Mucosa of gallbladder (tissue), 1 donor: ENCODE measurements around the gene POLE. TPM values are rescaled to one million over a fixed set of nuclear protein-coding genes. Genes with fewer than 3 reads are reported as not detected.

ENCODE experiments used
- DNase-seq: peaks from one replicate; pipeline ENCODE4 v3.0.0-alpha.2; 2020; ENCODE audit warnings: low spot score
- total RNA-seq: library from RNA; stranded (reverse); gene quantifications from one replicate; pipeline ENCODE4 v1.2.1, GENCODE V29; 2021
- donor health status: DM: no; HTN: no; CAD: no.

POLE gene
- total RNA-seq, 1 donor from 2014 or later: 40.4 TPM

DNA sequence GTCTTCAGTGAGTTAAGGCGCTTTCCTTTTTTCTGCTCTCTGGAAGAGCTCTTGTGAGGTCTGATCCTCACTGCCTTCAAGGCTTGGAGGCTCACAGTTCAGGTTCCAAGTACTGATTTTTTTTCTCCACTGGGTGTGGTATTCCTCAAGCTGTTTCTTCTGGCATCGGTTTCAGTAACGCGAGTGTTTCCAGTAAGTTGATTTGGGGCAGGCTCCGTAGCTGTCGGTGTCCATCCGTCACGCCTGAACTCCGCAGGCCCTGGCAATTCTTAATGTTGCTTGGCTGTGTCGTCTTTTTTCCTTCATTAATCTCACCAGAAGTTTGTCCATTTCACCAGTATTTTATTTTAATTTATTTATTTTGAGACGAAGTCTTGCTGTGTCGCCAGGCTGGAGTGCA is 107.4 kb downstream of the POLE start:
- no peak for DNase-seq

DNA sequence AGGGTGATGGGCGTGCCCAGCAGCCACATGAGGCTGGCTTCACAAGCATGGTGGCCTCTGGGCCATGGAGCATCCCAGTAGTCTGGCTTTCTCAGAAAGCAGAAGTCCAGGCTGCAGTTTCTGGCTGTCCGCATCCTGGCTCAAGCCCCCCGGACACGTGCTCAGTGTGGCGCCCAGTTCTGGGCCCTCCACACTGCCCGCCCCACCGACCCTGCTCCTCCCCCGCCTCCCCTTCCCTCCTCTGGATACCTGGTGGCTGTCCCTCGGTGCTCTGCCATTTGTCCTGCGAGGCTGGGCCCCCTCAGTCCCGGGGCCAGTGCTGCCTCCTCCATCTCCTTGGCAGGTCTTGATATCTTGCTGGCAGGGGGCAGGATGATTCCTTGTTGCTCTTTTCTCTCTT is 108.3 kb downstream of the POLE start:
- no peak for DNase-seq

DNA sequence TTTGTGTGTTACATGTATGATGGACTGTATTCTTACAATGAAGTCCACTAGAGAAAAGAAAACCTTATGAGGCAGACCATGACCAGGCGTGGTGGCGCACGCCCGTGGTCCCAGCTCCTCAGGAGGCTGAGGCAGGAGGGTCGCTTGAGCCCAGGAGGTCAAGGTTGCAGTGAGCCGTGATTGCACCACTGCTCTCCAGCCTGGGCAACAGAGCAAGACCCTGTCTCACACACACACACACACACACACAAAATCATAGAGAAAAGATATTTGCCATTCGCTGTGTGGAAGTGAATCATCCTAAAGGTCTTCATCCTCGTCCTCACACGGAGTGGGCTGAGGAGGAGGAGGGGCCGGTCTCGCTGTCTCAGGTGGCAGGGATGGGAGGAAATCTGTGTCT is 109.0 kb downstream of the POLE start:
- DNase-seq: no peak

DNA sequence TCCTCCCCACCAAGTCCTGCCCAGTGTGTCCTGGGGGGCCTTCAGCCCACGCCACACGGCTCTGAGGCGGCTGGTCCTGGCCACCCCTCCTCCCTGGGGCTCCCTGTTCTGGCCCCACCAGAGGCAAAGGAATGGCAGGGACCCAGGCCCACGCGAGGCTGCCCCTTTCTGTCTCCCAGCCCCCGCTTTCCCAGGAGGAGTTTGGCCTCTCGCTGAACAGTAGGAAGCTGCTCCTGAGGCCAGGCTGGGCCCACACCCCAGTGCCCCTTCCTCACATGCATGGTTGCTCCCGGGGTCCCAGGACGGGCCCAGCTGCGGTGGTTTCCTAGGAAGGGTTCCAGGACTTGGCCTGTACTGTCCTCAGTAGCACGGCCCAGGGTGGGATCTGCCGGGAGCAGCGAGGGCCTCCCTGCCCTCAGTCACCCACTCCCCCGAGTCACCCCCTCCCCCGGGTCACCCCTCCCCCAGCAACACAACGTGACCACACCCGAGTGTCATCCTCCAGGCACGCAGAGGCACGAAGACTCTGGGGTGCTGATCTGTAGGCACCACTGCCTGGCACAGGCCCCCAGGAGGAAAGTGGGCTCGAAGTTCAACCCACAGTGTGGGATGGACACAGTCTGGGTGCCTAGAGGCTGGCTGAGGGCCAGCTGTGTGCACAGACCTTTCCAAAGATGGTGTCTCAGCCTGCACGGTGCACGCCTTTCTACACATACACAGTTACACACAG is 109.8 kb downstream of the POLE start:
- no peak for DNase-seq

DNA sequence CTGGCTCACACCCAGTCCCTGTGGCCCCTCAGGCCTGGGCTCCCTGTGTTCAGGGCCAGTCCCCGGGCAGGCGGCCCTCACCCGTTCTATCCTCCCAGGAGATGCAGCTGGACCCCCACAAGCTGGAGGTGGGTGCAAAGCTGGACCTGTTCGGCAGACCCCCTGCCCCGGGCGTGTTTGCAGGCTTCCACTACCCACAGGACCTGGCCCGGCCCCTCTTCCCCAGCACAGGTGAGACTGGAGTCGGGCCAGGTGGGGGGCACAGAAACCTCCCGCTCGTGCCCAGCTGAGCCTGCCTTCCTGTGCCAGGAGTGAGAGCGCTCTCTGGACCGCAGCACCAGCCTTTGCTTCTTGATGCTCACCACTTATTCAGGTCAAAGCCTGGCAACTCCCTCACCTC is 110.4 kb downstream of the POLE start:
- no peak for DNase-seq

DNA sequence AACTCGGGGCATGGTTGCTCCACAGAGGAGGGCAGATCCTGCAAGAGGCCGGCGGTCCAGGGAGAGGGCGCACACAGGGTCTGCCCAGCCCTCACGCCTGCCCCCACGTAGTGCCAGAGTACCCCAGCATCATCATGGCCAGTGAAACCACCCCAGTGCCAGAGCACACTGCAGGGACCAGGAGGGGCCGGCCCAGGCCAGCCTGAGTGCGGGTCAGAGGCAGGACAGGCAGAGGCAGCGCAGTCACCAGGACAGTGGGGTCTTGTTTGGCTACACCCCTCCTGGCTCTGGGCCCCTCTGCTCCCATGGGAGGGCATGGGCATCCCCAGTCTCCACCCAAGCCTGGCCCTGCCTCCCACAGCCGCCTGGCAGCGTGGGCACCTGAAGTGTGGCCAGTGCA is 111.5 kb downstream of the POLE start:
- DNase-seq: no peak

DNA sequence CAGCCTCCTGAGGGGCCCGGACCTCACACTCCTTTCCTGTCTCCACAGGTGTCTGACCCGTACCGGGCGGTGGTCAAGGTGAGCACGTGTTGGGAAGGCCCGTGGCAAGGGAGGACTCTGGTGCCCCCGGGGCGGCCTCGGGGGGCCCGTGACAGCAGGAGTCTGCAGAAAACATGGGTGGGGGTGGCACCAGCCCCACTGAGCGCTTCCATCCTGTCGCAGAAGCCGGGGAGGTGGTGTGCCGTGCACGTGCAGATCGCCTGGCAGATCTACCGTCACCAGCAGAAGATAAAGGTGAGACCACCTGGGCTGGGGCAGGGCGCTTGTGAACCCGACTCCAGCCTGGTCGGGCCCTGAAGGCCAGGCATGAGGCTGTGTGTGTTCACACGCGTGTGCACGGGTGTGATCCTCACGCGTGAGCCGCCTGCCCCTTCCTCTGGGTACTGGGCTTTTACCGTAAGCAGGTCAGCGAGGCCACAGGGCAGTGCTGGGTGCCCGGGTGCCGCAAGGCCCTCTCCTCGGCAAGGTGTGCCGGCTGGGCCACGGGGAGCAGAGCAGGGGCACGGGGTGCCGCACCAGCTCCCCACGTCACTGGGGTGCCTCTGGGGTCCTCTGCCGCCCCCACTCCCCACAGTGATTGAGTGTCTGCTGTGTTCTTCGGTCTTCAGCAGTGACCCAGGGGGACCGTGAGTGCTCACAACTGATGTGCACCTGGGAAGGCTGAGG is 112.7 kb downstream of the POLE start:
- DNase-seq: no peak

Other genes with a start within 250 kb of the POLE start
- 67.1 TPM for gene FBRSL1, start 197.2 kb downstream of the POLE start, total RNA-seq
- gene LRCOL1, start 76.8 kb downstream of the POLE start, total RNA-seq: not detected
- not detected for gene P2RX2, start 68.6 kb downstream of the POLE start, total RNA-seq
- 89.8 TPM for gene PXMP2, start 245 bp upstream of the POLE start, total RNA-seq
- gene PGAM5, start 23.5 kb upstream of the POLE start, total RNA-seq: 31.3 TPM
- gene ANKLE2, start 74.5 kb upstream of the POLE start, total RNA-seq: 40.3 TPM
- 72.2 TPM for gene GOLGA3, start 141.5 kb upstream of the POLE start, total RNA-seq
- 35.2 TPM for gene CHFR, start 200.3 kb upstream of the POLE start, total RNA-seq